Activated CD4-positive, alpha-beta memory T cell treated with anti-CD3 and anti-CD28 coated beads, Interleukin-2, amount 10 ng/mL, durations not matched to agents 7 days and 5 days (primary cell): ENCODE data around the gene CLIC5. TPM values are rescaled to one million over a fixed set of nuclear protein-coding genes. Genes with fewer than 3 reads are reported as not detected.

Experiments
- CTCF ChIA-PET: fragments of 350-600 bp; sonication (Branson Sonifier 250); formaldehyde crosslinking; loops from one replicate; lab custom pipeline; 2021; ENCODE audit warnings: antibody characterized with exemption, inconsistent platforms; lab: Charles Lee
- POLR2A ChIA-PET: fragments of 350-600 bp; sonication (Branson Sonifier 250); formaldehyde crosslinking; loops from one replicate; lab custom pipeline; 2021; ENCODE audit warnings: antibody characterized with exemption; lab: Charles Lee
- DNase-seq: peaks from one replicate; pipeline ENCODE4 v3.0.0-alpha.2; 2020
- H3K27ac Mint-ChIP-seq: one replicate; pipeline ENCODE4 v1.8.0; 2021; ENCODE audit warnings: mild to moderate bottlenecking, mixed read lengths
- H3K27me3 Mint-ChIP-seq: one replicate; pipeline ENCODE4 v1.8.0; 2021; ENCODE audit warnings: mixed read lengths
- H3K36me3 Mint-ChIP-seq: one replicate; pipeline ENCODE4 v1.8.0; 2021; ENCODE audit warnings: low read depth, mixed read lengths
- H3K4me1 Mint-ChIP-seq: one replicate; pipeline ENCODE4 v1.8.0; 2021; ENCODE audit warnings: mixed read lengths
- H3K4me3 Mint-ChIP-seq: one replicate; pipeline ENCODE4 v1.8.0; 2021; ENCODE audit warnings: mild to moderate bottlenecking, mixed read lengths
- H3K9me3 Mint-ChIP-seq: one replicate; pipeline ENCODE4 v1.8.0; 2021; ENCODE audit warnings: mixed read lengths
- total RNA-seq, 2 experiments: library from RNA; stranded (reverse); gene quantifications; one replicate each; pipeline ENCODE4 v1.2.3, GENCODE V29; 2021

The CLIC5 gene
- total RNA-seq, 2 experiments from 2014 or later = 7.4 to 8.4 TPM

GRCh38 chr6:46010771-46011170 lies 4.9 kb downstream of the CLIC5 start:
- peak; percentile 20 for DNase-seq
- Mint-ChIP-seq H3K27me3 (peaks cover 2% of the 10 kb centered on the region), H3K4me3 (peak overlapping the region; percentile 56), H3K9me3 (no peaks in the 10 kb centered on the region), H3K4me1 (peaks cover 57% of the 10 kb centered on the region), H3K27ac (peak overlapping the region; percentile 90), H3K36me3 (no peaks in the 10 kb centered on the region)
- ChIA-PET CTCF (interaction anchor here (0.5 to 2.2 kb wide), 4 partner anchors 80 to 400 kb away, joined by 3 to 9 read pairs (median 5); no protein-coding TSS in a partner anchor), POLR2A (interaction anchor here (0.6 to 1.7 kb wide), 7 partner anchors 13 to 589 kb away, joined by 3 to 7 read pairs (median 4); partner anchors contain the start of gene ENPP4)

- Mint-ChIP-seq H3K4me3 (no peak overlapping the region), H3K9me3 (no peaks in the 10 kb centered on the region), H3K27ac (peak overlapping the region; percentile 11), H3K4me1 (peaks cover 56% of the 10 kb centered on the region), H3K36me3 (no peaks in the 10 kb centered on the region), H3K27me3 (peaks cover 2% of the 10 kb centered on the region)
- POLR2A ChIA-PET = interaction anchor here (1.2 to 1.4 kb wide), 2 partner anchors 12 to 84 kb away, joined by 3 to 4 read pairs; no protein-coding TSS in a partner anchor
- CTCF ChIA-PET = interaction anchor here (0.5 to 2.2 kb wide), 3 partner anchors 79 to 155 kb away, joined by 3 to 9 read pairs (median 7); no protein-coding TSS in a partner anchor
- DNase-seq = no peak
These were observed 5.4 kb downstream of the CLIC5 start for GRCh38 chr6:46010270-46010669.

GRCh38 chr6:46002264-46002663 lies 13.4 kb downstream of the CLIC5 start:
- no peak overlapping the region for H3K4me3 Mint-ChIP-seq
- DNase-seq = no peak
- H3K4me1 Mint-ChIP-seq = no peaks in the 10 kb centered on the region
- H3K36me3 Mint-ChIP-seq = no peaks in the 10 kb centered on the region
- no peaks in the 10 kb centered on the region for H3K9me3 Mint-ChIP-seq
- no peaks in the 10 kb centered on the region for H3K27me3 Mint-ChIP-seq
- no peak overlapping the region for H3K27ac Mint-ChIP-seq
- ChIA-PET POLR2A (no interaction called here), CTCF (no interaction called here)

- H3K4me1 Mint-ChIP-seq = no peaks in the 10 kb centered on the region
- no peaks in the 10 kb centered on the region for H3K9me3 Mint-ChIP-seq
- ChIA-PET CTCF (no interaction called here), POLR2A (no interaction called here)
- no peak overlapping the region for H3K4me3 Mint-ChIP-seq
- DNase-seq = no peak
- H3K27me3 Mint-ChIP-seq = no peaks in the 10 kb centered on the region
- no peak overlapping the region for H3K27ac Mint-ChIP-seq
- H3K36me3 Mint-ChIP-seq = no peaks in the 10 kb centered on the region
These were observed 14.8 kb downstream of the CLIC5 start for GRCh38 chr6:46000905-46001304.

GRCh38 chr6:45998524-45998923 lies 17.1 kb downstream of the CLIC5 start:
- POLR2A ChIA-PET = interaction anchor here (0.6 kb wide), 1 partner anchor 12 kb away, joined by 3 read pairs; no protein-coding TSS in a partner anchor
- Mint-ChIP-seq H3K4me1 (no peaks in the 10 kb centered on the region), H3K27ac (no peak overlapping the region)

GRCh38 chr6:45997875-45998506 lies 17.7 kb downstream of the CLIC5 start:
- Mint-ChIP-seq H3K9me3 (no peaks in the 10 kb centered on the region), H3K4me1 (no peaks in the 10 kb centered on the region), H3K4me3 (no peak overlapping the region), H3K36me3 (no peaks in the 10 kb centered on the region), H3K27me3 (no peaks in the 10 kb centered on the region), H3K27ac (no peak overlapping the region)
- DNase-seq = no peak
- POLR2A ChIA-PET = interaction anchor here (0.6 kb wide), 1 partner anchor 13 kb away, joined by 3 read pairs; no protein-coding TSS in a partner anchor
- CTCF ChIA-PET = interaction anchor here (0.6 kb wide), 1 partner anchor 59 kb away, joined by 4 read pairs; no protein-coding TSS in a partner anchor

More at GRCh38 chr6:45998524-45998923, 17.1 kb downstream of the CLIC5 start:
- CTCF ChIA-PET = interaction anchor here (0.6 kb wide), 1 partner anchor 59 kb away, joined by 4 read pairs; no protein-coding TSS in a partner anchor
- Mint-ChIP-seq H3K4me3 (no peak overlapping the region), H3K9me3 (no peaks in the 10 kb centered on the region), H3K36me3 (no peaks in the 10 kb centered on the region), H3K27me3 (no peaks in the 10 kb centered on the region)
- no peak for DNase-seq

GRCh38 chr6:45991189-45991588 lies 24.5 kb downstream of the CLIC5 start:
- ChIA-PET POLR2A (no interaction called here), CTCF (no interaction called here)
- Mint-ChIP-seq H3K4me3 (no peak overlapping the region), H3K4me1 (no peaks in the 10 kb centered on the region), H3K27me3 (no peaks in the 10 kb centered on the region), H3K27ac (no peak overlapping the region), H3K9me3 (no peaks in the 10 kb centered on the region), H3K36me3 (no peaks in the 10 kb centered on the region)
- no peak for DNase-seq

GRCh38 chr6:45990162-45990561 lies 25.5 kb downstream of the CLIC5 start:
- Mint-ChIP-seq H3K4me3 (no peak overlapping the region), H3K27ac (no peak overlapping the region), H3K27me3 (no peaks in the 10 kb centered on the region), H3K9me3 (peaks cover 2% of the 10 kb centered on the region), H3K36me3 (no peaks in the 10 kb centered on the region), H3K4me1 (no peaks in the 10 kb centered on the region)
- ChIA-PET CTCF (no interaction called here), POLR2A (no interaction called here)
- no peak for DNase-seq

GRCh38 chr6:45988635-45989034 lies 27.0 kb downstream of the CLIC5 start:
- Mint-ChIP-seq H3K27ac (no peak overlapping the region), H3K9me3 (peaks cover 2% of the 10 kb centered on the region), H3K4me3 (no peak overlapping the region), H3K36me3 (no peaks in the 10 kb centered on the region), H3K27me3 (no peaks in the 10 kb centered on the region), H3K4me1 (peaks cover 3% of the 10 kb centered on the region)
- ChIA-PET POLR2A (no interaction called here), CTCF (no interaction called here)
- no peak for DNase-seq

GRCh38 chr6:45987856-45988255 lies 27.8 kb downstream of the CLIC5 start:
- Mint-ChIP-seq H3K27ac (no peak overlapping the region), H3K9me3 (peaks cover 2% of the 10 kb centered on the region), H3K36me3 (no peaks in the 10 kb centered on the region), H3K27me3 (no peaks in the 10 kb centered on the region), H3K4me1 (peaks cover 3% of the 10 kb centered on the region), H3K4me3 (no peak overlapping the region)
- no peak for DNase-seq
- ChIA-PET CTCF (no interaction called here), POLR2A (no interaction called here)

- Mint-ChIP-seq H3K27me3 (no peaks in the 10 kb centered on the region), H3K36me3 (no peaks in the 10 kb centered on the region), H3K27ac (no peak overlapping the region), H3K4me3 (no peak overlapping the region), H3K4me1 (peaks cover 3% of the 10 kb centered on the region), H3K9me3 (peaks cover 2% of the 10 kb centered on the region)
- DNase-seq = no peak
- POLR2A ChIA-PET = no interaction called here
- CTCF ChIA-PET = no interaction called here
These were observed 28.9 kb downstream of the CLIC5 start for GRCh38 chr6:45986746-45987274.

- Mint-ChIP-seq H3K4me3 (no peak overlapping the region), H3K36me3 (no peaks in the 10 kb centered on the region), H3K9me3 (peaks cover 2% of the 10 kb centered on the region), H3K27me3 (no peaks in the 10 kb centered on the region), H3K4me1 (peaks cover 3% of the 10 kb centered on the region), H3K27ac (no peak overlapping the region)
- DNase-seq = no peak
- CTCF ChIA-PET = interaction anchor here (0.6 kb wide), 1 partner anchor 106 kb away, joined by 3 read pairs; no protein-coding TSS in a partner anchor
- POLR2A ChIA-PET = no interaction called here
These were observed 30.8 kb downstream of the CLIC5 start for GRCh38 chr6:45984788-45985425.

GRCh38 chr6:45984347-45984746 lies 31.3 kb downstream of the CLIC5 start:
- Mint-ChIP-seq H3K4me1 (peaks cover 3% of the 10 kb centered on the region), H3K4me3 (no peak overlapping the region), H3K27ac (no peak overlapping the region), H3K27me3 (no peaks in the 10 kb centered on the region), H3K9me3 (peaks cover 2% of the 10 kb centered on the region), H3K36me3 (no peaks in the 10 kb centered on the region)
- DNase-seq = no peak
- ChIA-PET POLR2A (no interaction called here), CTCF (no interaction called here)
